DOHH2 (cell line): ENCODE data around the gene YWHAE.

Experiments
- EZH2phosphoT487 ChIP-seq: fragments of 200-600 bp; sonication (generic); IDR thresholded peaks from 2 replicates; pipeline ENCODE4 v1.6.1; 2017; ENCODE audit warnings: borderline replicate concordance, mild to moderate bottlenecking, antibody characterized with exemption, low read length, moderate library complexity, mixed read lengths
- TF ChIP-seq, protein P1 (sequence below): fragments of 200-600 bp; sonication (generic); IDR thresholded peaks from one replicate; pipeline ENCODE4 v1.5.1; 2014; ENCODE audit warnings: antibody characterized with exemption, mild to moderate bottlenecking, low read depth, low read length; ENCODE audit not compliant: poor library complexity, severe bottlenecking

DNA sequence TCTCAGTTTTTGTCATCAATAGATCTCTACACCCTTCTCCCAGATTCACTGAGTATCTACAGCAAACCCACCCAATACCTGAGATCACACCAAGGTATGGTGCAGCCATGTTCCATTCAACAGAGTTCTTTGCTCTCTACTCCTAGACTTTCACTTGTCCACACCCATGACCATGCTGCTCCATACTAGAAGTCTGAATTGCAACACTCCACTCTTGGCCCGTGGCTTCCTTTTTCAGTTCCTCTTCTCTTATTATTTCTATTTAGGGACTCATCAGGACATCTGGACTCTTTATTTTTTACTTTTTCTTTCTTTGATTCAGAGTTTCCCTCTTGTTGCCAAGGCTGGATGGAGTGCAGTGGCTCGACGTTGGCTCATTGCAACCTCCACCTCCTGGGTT lies 37.1 kb downstream of the YWHAE start:
- TF ChIP-seq, protein P1, sequence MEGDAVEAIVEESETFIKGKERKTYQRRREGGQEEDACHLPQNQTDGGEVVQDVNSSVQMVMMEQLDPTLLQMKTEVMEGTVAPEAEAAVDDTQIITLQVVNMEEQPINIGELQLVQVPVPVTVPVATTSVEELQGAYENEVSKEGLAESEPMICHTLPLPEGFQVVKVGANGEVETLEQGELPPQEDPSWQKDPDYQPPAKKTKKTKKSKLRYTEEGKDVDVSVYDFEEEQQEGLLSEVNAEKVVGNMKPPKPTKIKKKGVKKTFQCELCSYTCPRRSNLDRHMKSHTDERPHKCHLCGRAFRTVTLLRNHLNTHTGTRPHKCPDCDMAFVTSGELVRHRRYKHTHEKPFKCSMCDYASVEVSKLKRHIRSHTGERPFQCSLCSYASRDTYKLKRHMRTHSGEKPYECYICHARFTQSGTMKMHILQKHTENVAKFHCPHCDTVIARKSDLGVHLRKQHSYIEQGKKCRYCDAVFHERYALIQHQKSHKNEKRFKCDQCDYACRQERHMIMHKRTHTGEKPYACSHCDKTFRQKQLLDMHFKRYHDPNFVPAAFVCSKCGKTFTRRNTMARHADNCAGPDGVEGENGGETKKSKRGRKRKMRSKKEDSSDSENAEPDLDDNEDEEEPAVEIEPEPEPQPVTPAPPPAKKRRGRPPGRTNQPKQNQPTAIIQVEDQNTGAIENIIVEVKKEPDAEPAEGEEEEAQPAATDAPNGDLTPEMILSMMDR: no peak
- TF ChIP-seq EZH2phosphoT487: no peak
